COLO829 (cell line): ENCODE results near the gene RBBP8.
A peak's percentile ranks its signal among the peaks of the same experiment; 100 is the strongest.

ENCODE experiments used
- DNase-seq: peaks from one replicate; pipeline ENCODE4 v3.0.0; 2012; ENCODE audit warnings: low spot score

Gene RBBP8

GRCh38 chr18:23063502-23063901 lies 130.4 kb downstream of the RBBP8 start:
- no peak for DNase-seq

GRCh38 chr18:23065234-23065806 lies 132.2 kb downstream of the RBBP8 start:
- no peak for DNase-seq

- DNase-seq: no peak
These were observed 132.9 kb downstream of the RBBP8 start for GRCh38 chr18:23066060-23066459.

GRCh38 chr18:23066504-23067039 lies 133.4 kb downstream of the RBBP8 start:
- DNase-seq: no peak

GRCh38 chr18:23067236-23067635 lies 134.1 kb downstream of the RBBP8 start:
- DNase-seq: no peak

GRCh38 chr18:23068011-23068410 lies 134.9 kb downstream of the RBBP8 start:
- DNase-seq: no peak

- DNase-seq: no peak
These were observed 135.6 kb downstream of the RBBP8 start for GRCh38 chr18:23068570-23069310.

- DNase-seq: no peak
These were observed 136.4 kb downstream of the RBBP8 start for GRCh38 chr18:23069481-23069880.

GRCh38 chr18:23069898-23070297 lies 136.8 kb downstream of the RBBP8 start:
- no peak for DNase-seq

GRCh38 chr18:23071285-23071684 lies 138.2 kb downstream of the RBBP8 start:
- peak; percentile 28 for DNase-seq

- DNase-seq: no peak
These were observed 139.0 kb downstream of the RBBP8 start for GRCh38 chr18:23072079-23072478.

- no peak for DNase-seq
These were observed 141.0 kb downstream of the RBBP8 start for GRCh38 chr18:23073996-23074606.
